Bronchus fibroblast of lung (primary cell): ENCODE results near the gene GIN1. TPM values are rescaled to one million over a fixed set of nuclear protein-coding genes. Genes with fewer than 3 reads are reported as not detected.

Source experiments
- total RNA-seq: library from RNA; depleted of rRNA; stranded (reverse); fragments of >200 nt; gene quantifications from 2 replicates; pipeline ENCODE4 v1.2.3, GENCODE V29; 2015

Gene GIN1
- total RNA-seq: 2.1 and 3.9 TPM in 2 replicates

GRCh38 chr5:103119765-103120606 is at the start of gene GIN1, which contains the start of gene PPIP5K2:
Gene GIN1 (minus strand): TSS chr5:103120138. CDS start chr5:103108707, 11,431 bp downstream.
Gene PPIP5K2 (plus strand): TSS chr5:103120301. CDS start chr5:103129590, 9,289 bp downstream.

Other genes starting within 250 kb of the GIN1 start
- gene PPIP5K2, start 163 bp upstream of the GIN1 start, total RNA-seq: 24.8 and 27.6 TPM in 2 replicates
- 4.5 and 6.4 TPM in 2 replicates for gene MACIR, start 138.6 kb upstream of the GIN1 start, total RNA-seq